C4-2B (cell line): ENCODE measurements around the gene RAB18.
A peak's percentile ranks its signal among the peaks of the same experiment; 100 is the strongest.

ENCODE experiments used
- H3K27ac ChIP-seq: fragments of 450-650 bp; 2 replicates; pipeline ENCODE4 v1.5.1; 2017
- ZFX ChIP-seq: fragments of 450-650 bp; IDR thresholded peaks from 2 replicates; pipeline ENCODE4 v1.6.1; 2017
- TF ChIP-seq, protein P1 (sequence below): fragments of 450-650 bp; conservative IDR thresholded peaks from 2 replicates; pipeline ENCODE4 v1.5.1; 2017; ENCODE audit warnings: mild to moderate bottlenecking

RAB18 gene

DNA sequence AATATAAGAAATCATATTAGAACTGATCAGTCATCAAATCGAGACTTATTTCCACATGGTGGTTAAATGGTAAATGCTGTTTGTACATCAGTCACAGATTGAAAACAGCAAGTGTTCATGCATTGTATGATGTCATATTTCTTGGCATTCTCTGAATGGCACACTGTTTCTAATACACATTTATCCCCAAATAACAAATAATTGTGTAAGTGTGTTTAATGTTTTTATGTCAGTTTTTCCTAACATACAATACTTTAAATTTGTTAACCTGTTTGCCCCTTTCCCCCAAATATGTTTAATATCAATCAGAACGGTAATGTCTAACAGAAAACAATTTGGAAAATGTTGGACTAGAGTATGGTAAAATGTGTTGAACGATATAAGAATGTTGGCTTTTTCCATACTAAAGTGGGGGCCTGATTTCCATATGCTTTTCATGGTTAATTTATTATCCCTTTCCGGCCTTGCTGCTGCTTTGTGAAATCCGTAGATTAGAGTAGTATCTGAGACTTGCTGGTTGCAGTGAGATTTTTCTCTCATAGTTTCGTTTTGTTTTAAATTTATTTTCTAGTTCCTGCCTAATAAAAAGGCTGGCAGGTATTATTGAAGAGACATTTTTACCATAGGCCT, 23.7 kb downstream of the RAB18 start:
- TF ChIP-seq, protein P1, sequence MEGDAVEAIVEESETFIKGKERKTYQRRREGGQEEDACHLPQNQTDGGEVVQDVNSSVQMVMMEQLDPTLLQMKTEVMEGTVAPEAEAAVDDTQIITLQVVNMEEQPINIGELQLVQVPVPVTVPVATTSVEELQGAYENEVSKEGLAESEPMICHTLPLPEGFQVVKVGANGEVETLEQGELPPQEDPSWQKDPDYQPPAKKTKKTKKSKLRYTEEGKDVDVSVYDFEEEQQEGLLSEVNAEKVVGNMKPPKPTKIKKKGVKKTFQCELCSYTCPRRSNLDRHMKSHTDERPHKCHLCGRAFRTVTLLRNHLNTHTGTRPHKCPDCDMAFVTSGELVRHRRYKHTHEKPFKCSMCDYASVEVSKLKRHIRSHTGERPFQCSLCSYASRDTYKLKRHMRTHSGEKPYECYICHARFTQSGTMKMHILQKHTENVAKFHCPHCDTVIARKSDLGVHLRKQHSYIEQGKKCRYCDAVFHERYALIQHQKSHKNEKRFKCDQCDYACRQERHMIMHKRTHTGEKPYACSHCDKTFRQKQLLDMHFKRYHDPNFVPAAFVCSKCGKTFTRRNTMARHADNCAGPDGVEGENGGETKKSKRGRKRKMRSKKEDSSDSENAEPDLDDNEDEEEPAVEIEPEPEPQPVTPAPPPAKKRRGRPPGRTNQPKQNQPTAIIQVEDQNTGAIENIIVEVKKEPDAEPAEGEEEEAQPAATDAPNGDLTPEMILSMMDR, result no peak
- H3K27ac ChIP-seq, result no peak overlapping the region

GRCh38 chr10:27529010-27529783, 25.1 kb downstream of the RAB18 start:
- no peak for TF ChIP-seq ZFX
- TF ChIP-seq, protein P1, result no peak
- no peak overlapping the region for H3K27ac ChIP-seq

DNA sequence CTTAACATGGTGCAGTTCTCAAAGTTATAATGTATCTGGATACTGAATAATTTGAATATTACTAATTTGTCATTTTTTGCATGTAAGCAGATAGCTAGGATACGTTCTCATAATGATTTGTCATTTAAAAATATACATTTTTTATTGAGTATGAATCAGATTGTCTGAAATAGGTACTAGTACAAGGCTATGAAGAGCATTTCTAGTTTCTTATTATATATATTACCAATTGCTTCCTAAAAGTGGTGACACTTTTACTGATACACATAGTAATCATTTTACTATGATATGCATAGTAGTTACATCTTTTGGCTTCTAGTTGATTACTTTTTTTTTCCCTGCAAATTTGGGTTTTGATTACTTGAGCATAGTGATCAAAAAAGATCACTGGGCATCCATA, 26.4 kb downstream of the RAB18 start:
- no peak overlapping the region for H3K27ac ChIP-seq
- no peak for TF ChIP-seq ZFX
- TF ChIP-seq, protein P1, result no peak

GRCh38 chr10:27531336-27531847, 27.3 kb downstream of the RAB18 start:
- H3K27ac ChIP-seq, result no peak overlapping the region
- no peak for TF ChIP-seq ZFX
- TF ChIP-seq, protein P1, result no peak

DNA sequence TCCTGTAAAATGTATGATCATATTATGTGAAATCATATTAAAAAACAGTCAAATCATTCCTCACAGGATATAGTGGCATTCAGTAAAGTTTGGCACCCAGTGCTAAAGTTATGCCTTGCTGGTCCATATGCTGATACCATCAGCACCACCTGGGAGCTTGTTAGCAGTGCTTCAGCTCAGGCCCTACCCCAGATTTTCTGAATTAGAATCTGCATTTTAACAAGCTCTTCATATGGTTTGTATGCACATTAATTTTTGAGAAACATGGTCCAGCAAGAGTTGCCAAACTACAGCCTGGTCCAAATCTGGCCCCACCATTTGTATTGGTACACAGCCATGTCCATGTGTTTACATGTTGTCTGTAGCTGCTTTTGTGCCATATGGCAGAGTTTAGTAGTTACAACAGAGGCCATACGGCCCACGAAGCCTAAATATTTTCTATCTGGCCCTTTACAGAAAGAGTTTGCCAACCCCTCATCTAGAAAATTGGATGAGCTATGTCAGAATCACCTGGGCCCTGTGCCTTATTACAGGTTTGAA, 30.1 kb downstream of the RAB18 start:
- TF ChIP-seq ZFX, result no peak
- TF ChIP-seq, protein P1, result no peak
- H3K27ac ChIP-seq, result no peak overlapping the region

- TF ChIP-seq ZFX, result no peak
- TF ChIP-seq, protein P1, result no peak
- no peak overlapping the region; the same call in 1 of the 2 replicates for H3K27ac ChIP-seq
These were observed 31.2 kb downstream of the RAB18 start for GRCh38 chr10:27535317-27535716.

DNA sequence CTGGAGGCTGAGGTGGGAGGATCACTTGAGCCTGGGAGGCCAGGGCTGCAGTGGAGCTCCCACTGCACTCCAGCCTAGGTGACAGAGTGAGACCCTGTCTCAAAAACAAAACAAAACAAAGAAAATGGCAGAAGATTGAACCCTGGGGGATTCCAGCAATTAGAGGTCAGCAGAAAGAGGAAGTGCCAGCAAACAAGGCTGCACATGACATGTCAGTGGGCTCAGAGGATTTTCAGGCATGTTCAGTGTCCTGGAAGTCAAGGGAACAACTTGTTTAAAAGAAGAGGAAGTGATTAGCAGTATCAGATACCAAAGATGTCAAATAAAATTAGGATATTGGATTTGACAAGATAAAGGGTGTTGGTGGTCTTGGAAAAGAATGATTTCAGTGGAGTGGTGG, 32.3 kb downstream of the RAB18 start:
- TF ChIP-seq ZFX, result no peak
- TF ChIP-seq, protein P1, result no peak
- H3K27ac ChIP-seq, result peak overlapping the region; percentile 30
